Measurements from ENCODE around the gene ORM1.

ORM1 gene

GRCh38 chr9:114371343-114371944 is 48.5 kb downstream of the ORM1 start:
- peaks cover 13% of the 10 kb centered on the region; the same call in 1 of the 2 replicates for H3F3A ChIP-seq (ENCODE audit: low read depth)
- H2AFZ ChIP-seq (ENCODE audit: low read length), result no peak overlapping the region
- H3K27me3 ChIP-seq (ENCODE audit: insufficient read depth, low read length, poor library complexity, severe bottlenecking), result no peaks in the 10 kb centered on the region
- H3K79me2 ChIP-seq (ENCODE audit: insufficient read depth, low read length), result peaks cover 57% of the 10 kb centered on the region
- H3K4me3 ChIP-seq (ENCODE audit: low read length, poor library complexity, severe bottlenecking), result peak overlapping the region; percentile 73
- TF ChIP-seq, protein P1, sequence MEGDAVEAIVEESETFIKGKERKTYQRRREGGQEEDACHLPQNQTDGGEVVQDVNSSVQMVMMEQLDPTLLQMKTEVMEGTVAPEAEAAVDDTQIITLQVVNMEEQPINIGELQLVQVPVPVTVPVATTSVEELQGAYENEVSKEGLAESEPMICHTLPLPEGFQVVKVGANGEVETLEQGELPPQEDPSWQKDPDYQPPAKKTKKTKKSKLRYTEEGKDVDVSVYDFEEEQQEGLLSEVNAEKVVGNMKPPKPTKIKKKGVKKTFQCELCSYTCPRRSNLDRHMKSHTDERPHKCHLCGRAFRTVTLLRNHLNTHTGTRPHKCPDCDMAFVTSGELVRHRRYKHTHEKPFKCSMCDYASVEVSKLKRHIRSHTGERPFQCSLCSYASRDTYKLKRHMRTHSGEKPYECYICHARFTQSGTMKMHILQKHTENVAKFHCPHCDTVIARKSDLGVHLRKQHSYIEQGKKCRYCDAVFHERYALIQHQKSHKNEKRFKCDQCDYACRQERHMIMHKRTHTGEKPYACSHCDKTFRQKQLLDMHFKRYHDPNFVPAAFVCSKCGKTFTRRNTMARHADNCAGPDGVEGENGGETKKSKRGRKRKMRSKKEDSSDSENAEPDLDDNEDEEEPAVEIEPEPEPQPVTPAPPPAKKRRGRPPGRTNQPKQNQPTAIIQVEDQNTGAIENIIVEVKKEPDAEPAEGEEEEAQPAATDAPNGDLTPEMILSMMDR (conservative IDR thresholded peaks at IDR 0.05; ENCODE audit: low read length), result no peak
- TF ChIP-seq EZH2phosphoT487 (IDR thresholded peaks at IDR 0.05; ENCODE audit: borderline replicate concordance), result no peak
- H3K9me3 ChIP-seq (ENCODE audit: insufficient read depth, low read depth, low read length), result no peaks in the 10 kb centered on the region
- H3K4me1 ChIP-seq (ENCODE audit: insufficient read depth, low read length, poor library complexity, severe bottlenecking), result peaks cover 67% of the 10 kb centered on the region
- H3K36me3 ChIP-seq (ENCODE audit: insufficient read depth, low read length), result peaks cover 59% of the 10 kb centered on the region; the same call in 1 of the 2 replicates
- peak overlapping the region; percentile 95 for H3K4me2 ChIP-seq (ENCODE audit: low read depth, low read length, poor library complexity, severe bottlenecking)
- peak overlapping the region; percentile 82 for H3K9ac ChIP-seq (ENCODE audit: low read depth, low read length, poor library complexity, severe bottlenecking)
- no peaks in the 10 kb centered on the region for H3K9me2 ChIP-seq (replicated peaks; ENCODE audit: low read depth, low read length)
- no peaks in the 10 kb centered on the region for H4K20me1 ChIP-seq (ENCODE audit: insufficient read depth, low read length, poor library complexity, severe bottlenecking)

DNA sequence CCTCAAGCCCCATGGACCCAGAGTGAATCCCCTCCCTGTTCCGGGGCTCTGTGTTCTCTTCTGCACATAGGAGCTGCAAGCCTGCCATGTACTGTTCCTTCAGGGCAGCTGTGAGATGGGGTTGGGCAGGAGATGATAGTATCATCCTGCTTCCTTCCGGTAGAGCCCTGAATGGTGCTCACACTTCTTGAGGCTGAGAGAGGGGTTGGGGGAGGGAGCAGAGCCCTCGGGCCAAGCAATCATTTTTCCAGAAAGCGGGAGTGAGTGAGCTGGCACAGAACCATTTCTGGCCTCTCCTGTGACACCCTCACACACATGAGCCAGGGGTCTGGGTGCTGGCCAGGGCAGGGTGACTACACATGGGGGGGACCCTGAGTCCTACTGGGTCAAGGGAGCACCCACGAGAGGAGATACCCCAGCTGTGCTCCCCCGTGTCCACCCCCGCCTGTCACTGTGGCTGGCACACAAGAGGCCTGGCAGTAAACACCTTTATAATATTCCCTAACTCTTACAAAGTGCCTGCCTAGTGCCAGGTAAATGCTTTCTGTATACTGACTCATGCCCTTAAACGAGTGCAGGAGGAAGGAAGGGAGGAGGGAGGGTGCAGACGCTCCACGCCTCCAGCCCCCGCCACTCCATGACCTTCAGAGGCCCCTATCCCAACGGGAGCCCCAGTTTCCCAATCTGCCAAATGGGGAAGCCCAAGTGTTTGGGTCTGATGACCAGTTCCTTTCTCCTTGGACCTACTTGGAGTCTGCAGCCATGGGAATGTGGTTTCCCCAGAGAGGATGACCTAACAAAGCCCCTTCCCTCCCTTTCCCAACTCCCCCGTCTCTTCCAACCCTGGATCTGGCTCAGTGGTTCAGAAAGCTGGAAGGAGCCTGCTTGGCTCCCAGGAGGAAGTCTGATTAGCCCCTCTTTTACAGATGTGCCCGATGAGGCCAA is 49.3 kb downstream of the ORM1 start:
- Histone ChIP-seq H3K4me1 (ENCODE audit: insufficient read depth, low read length, poor library complexity, severe bottlenecking) (peaks cover 67% of the 10 kb centered on the region), H3K4me3 (ENCODE audit: low read length, poor library complexity, severe bottlenecking) (peak overlapping the region; percentile 73), H3K9me2 (replicated peaks; ENCODE audit: low read depth, low read length) (no peaks in the 10 kb centered on the region), H3K36me3 (ENCODE audit: insufficient read depth, low read length) (peaks cover 59% of the 10 kb centered on the region), H3F3A (ENCODE audit: low read depth) (peaks cover 13% of the 10 kb centered on the region; the same call in 1 of the 2 replicates), H3K79me2 (ENCODE audit: insufficient read depth, low read length) (peaks cover 65% of the 10 kb centered on the region), H4K20me1 (ENCODE audit: insufficient read depth, low read length, poor library complexity, severe bottlenecking) (no peaks in the 10 kb centered on the region), H3K27me3 (ENCODE audit: insufficient read depth, low read length, poor library complexity, severe bottlenecking) (no peaks in the 10 kb centered on the region), H3K4me2 (ENCODE audit: low read depth, low read length, poor library complexity, severe bottlenecking) (peak overlapping the region; percentile 95), H2AFZ (ENCODE audit: low read length) (no peak overlapping the region), H3K9me3 (ENCODE audit: insufficient read depth, low read depth, low read length) (no peaks in the 10 kb centered on the region), H3K9ac (ENCODE audit: low read depth, low read length, poor library complexity, severe bottlenecking) (peak overlapping the region; percentile 82)
- TF ChIP-seq, protein P1 (conservative IDR thresholded peaks at IDR 0.05; ENCODE audit: low read length), result no peak
- TF ChIP-seq EZH2phosphoT487 (IDR thresholded peaks at IDR 0.05; ENCODE audit: borderline replicate concordance), result no peak

DNA sequence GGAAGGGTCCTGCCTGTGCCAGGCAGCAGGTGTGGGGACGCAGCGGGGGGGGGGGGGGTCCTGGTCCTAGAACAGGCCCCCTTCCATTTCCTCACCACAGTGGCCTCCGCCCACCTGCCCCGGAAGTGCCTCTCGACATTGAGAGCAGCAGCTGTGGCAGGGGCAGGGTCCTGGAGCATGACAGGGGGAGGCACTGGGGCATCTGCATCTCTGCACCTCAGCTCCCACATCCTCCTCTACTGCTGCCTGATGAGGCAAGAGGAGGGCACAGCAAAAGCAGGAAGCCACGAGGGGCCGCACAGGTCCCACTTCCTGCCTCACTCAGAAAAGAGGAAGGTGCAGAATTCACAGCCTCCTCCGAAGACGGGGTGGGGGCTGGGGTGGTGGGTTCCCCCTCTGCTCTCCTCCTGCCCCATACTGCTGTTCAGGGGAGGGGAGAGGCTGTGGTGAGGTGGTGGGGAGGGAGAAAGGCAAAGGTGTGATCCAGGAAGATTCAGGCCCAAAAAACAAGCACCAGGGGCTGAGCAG is 50.1 kb downstream of the ORM1 start:
- peaks cover 70% of the 10 kb centered on the region for H3K79me2 ChIP-seq (ENCODE audit: insufficient read depth, low read length)
- H2AFZ ChIP-seq (ENCODE audit: low read length), result no peak overlapping the region
- TF ChIP-seq, protein P1 (conservative IDR thresholded peaks at IDR 0.05; ENCODE audit: low read length), result peak; percentile 20; the same call in 1 of the 2 replicates
- TF ChIP-seq EZH2phosphoT487 (IDR thresholded peaks at IDR 0.05; ENCODE audit: borderline replicate concordance), result no peak
- H3K4me1 ChIP-seq (ENCODE audit: insufficient read depth, low read length, poor library complexity, severe bottlenecking), result peaks cover 68% of the 10 kb centered on the region
- H3K9me2 ChIP-seq (replicated peaks; ENCODE audit: low read depth, low read length), result no peaks in the 10 kb centered on the region
- peak overlapping the region; percentile 73 for H3K4me3 ChIP-seq (ENCODE audit: low read length, poor library complexity, severe bottlenecking)
- H3K4me2 ChIP-seq (ENCODE audit: low read depth, low read length, poor library complexity, severe bottlenecking), result peak overlapping the region; percentile 95
- peaks cover 57% of the 10 kb centered on the region for H3K36me3 ChIP-seq (ENCODE audit: insufficient read depth, low read length)
- peak overlapping the region; percentile 82 for H3K9ac ChIP-seq (ENCODE audit: low read depth, low read length, poor library complexity, severe bottlenecking)
- H3K27me3 ChIP-seq (ENCODE audit: insufficient read depth, low read length, poor library complexity, severe bottlenecking), result no peaks in the 10 kb centered on the region
- no peaks in the 10 kb centered on the region for H3K9me3 ChIP-seq (ENCODE audit: insufficient read depth, low read depth, low read length)
- H3F3A ChIP-seq (ENCODE audit: low read depth), result peaks cover 13% of the 10 kb centered on the region; the same call in 1 of the 2 replicates
- no peaks in the 10 kb centered on the region for H4K20me1 ChIP-seq (ENCODE audit: insufficient read depth, low read length, poor library complexity, severe bottlenecking)
